Activated T-cell treated with anti-CD3 and anti-CD28 coated beads for 24 hours (primary cell): ENCODE results near the gene SERPINB8.

Source experiments
- DNase-seq: peaks from one replicate; pipeline ENCODE4 v3.0.0-alpha.2; 2020; ENCODE audit warnings: low read depth

Gene SERPINB8

DNA sequence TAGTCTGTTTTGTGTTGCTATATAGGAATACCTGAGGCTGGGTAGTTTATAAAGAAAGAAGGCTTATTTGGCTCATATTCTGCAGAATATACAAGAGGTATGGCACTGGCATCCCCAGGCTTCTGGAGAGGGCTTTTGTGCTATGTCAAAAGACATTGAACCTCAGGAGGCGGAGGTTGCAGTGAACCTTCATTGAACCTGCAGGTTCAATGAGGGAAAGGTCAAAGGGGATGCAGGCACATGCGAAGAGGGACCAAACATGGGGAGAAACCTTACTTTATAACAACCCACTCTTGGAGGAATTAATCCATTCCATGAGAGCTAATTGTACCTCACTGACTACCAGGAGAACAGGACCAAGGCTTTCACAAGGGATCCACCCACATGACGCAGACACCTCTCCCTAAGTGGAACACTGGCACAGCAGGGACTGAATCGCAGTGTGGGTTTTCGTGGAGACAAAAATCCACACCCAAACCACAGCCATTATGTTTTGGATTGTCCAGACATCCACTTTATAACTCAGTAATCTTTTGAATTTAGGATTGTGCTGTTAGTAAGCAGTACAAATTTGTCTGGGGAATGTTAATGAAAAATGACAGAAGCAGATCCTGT lies 4.1 kb upstream of the SERPINB8 start:
- no peak for DNase-seq

DNA sequence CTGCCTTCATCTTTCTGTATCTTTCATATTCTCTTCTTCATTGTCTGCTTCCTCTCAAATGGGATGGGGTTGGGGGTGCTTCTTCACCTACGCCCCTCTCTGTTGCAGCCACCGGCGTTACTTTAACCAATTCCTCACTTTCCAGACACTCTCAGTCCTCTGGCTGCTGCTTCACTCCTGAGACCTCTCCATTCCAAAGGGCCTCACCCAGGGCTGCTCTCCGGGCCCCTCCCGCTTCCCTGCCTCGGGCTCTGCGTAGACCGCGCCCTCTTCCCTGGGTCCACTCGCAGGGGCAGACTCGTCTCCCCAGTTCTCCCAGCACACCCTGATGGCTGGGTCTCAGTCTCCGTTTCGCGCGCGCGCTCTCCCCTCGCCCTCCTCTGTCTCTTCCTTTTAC lies 926 bp downstream of the SERPINB8 start:
- DNase-seq: no peak

DNA sequence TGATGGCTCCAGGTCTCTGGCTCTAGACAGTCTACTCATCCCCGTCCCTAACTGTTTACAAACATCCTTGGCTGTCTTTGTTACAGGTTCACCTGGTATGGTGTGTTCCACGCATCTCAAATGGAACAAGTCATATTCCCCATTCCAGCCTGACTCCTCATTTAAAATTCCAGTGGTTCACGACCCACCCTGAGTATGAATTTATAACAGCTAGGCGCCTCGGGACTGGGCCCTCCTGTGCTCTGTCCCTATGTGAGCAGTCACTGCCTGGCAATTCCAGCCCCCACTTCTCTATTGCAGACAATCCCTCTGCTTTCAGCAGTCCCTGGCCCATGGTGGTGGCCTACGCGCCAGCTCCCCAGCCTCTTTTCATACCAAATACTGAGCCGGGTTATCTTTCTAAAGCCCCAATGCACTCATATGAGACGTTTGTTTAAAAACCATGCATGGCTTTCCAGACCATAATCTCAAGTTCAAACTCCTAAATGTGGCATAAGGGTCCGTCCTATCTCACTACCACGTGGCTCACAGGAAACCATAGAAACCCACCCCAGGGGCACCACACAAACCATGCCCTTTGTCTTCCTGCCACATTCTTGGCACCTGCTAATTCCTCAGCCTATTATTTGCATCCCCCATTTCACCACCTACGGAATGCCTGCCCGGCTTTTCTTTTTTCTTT lies 1.6 kb downstream of the SERPINB8 start:
- DNase-seq: no peak

DNA sequence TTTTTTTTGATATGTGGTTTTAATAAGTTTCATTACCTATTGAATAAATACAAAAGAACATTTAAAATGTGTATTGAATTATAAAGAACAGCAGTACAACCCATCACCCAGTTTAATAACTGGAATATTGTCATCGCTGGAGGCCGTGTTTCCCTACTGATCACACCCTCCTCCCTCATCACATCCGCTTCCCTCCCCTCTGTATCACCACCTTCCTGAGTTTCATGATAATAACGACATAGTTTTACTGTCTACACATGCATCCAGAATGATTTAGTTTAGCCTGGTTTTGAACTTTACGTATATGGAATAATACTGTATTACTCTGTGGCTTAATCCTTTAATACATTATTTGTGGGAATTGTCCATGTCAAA lies 2.1 kb downstream of the SERPINB8 start:
- no peak for DNase-seq

DNA sequence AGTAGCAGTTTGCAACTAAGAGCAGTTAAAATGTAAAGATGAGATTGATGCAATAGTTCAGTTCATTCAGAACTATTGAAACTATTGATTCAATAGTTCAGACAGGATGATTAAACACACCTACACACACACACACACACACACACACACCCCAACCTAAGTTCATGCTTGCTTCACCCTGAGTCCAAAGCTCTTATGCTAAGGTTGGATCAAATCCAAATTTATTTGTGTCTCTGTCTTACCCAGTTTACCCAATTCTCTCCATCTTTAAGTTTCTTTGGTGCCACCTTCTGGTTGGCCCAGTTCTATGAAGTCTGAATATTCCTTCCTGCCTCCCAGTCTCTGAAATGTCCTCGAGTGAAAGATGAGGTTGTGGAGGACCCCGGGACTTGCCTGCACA lies 5.1 kb downstream of the SERPINB8 start:
- DNase-seq: no peak

DNA sequence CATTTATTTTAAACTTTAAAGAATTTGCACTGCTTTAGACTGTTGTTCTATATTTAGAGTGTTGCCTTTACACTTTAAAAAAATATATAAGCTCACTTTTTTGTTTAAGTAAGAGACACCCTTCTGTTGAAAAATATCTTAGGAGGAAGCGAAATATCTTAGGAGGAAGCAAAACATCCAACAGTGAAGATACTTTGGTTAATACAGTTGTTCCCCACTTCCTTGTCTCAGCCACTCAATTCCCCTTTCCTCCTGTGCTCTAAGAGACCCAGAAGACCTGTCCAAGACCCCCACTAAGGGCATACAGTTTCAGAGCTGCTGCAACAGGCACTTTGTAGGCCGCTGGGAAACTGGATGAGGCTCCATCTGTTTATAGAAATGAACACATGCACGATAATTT lies 5.7 kb downstream of the SERPINB8 start:
- no peak for DNase-seq

DNA sequence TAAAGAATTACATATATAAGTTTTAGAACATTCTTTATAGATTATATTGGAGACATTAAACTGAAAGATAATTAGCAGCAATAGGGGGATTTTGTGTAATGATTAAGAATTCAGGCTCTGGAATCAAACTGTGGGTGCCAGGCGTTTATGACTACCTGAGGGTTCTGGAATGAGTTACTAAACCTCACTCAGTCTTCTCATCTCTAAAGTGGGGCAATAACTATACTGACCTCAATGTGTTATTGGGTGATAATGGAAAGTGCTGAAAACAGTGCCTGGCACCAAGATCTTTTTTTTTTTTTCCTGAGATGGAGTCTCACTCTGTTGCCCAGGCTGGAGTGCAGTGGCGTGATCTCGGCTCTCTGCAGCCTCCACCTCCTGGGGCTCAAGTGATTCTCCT lies 7.2 kb downstream of the SERPINB8 start:
- no peak for DNase-seq

DNA sequence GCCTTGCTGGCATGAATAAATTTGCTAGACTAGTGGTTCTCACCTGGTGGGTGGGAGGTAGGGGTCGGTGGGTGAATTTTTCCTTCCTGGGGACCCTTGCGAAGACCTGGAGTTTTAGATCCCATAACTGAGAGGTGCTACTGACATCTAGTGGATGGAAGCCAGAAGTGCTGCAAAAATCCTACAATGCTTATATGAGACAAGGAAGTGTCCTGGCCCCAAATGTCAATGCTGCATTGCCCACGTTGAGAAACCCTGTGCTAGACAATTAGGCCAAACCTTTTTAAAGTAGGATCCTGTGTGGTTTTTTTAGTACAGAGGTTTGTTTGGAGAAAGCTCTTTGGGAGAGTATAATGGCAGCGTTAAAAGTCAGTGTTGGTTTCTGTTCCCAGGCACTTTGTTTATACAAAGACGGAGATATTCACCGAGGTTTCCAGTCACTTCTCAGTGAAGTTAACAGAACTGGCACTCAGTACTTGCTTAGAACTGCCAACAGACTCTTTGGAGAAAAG lies 9.6 kb downstream of the SERPINB8 start:
- no peak for DNase-seq

DNA sequence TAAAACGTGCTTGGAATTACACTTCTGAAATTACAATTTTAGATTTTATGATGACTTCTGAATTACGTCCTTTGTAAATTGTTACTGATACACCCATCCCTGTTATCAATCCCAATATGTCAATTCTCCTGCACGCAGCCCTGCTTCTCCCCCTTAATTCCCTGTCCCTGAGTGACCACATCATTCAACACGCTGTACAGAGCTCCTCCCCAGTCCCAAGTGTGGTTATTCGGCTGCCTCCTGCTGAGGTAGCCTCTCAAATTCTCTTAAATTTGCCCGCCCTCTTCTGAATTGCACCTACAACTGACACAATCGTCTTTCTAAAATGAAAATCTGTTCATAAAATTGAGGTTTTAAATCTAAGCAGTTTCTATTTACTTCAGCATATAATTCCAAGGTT lies 10.1 kb downstream of the SERPINB8 start:
- DNase-seq: no peak

DNA sequence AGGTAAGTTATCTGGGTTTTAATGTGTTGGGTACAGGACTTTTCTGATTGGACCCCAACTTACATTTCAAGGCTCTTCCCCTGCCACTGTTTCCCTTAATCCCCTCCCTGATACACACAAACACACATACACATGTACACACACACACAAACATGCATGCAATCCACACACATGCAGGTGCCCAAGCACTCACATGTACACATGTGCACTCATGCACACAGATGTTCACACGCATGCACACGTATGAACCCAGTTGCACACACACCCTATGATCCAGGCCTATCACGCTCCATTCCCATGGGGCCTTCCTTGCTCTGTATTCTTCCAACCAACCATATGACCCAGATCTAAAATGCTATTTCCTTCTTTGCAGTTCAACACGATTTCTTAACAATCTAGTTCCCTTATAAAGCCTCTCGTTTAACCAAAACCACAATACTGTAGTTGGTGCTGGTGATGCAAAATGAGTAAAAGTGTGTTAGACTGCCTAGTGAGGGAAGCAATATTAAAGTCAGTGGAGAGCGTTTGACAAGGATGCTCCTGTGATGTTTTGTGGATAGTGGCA lies 11.1 kb downstream of the SERPINB8 start:
- DNase-seq: no peak

DNA sequence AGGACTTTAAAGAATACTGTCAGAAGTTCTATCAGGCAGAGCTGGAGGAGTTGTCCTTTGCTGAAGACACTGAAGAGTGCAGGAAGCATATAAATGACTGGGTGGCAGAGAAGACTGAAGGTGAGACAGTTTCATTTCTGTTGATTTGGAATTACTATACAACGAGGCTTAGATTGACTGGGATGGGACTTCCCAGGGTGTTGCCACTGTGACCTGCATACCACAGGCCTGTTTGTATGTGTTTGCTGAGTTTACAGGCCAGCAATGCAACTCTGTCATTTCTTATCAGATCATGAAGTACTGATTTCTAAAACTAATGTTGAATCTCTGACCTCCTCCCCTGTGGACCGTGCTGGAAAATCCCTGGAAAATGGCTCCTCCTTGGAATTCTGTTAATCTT lies 11.8 kb downstream of the SERPINB8 start:
- no peak for DNase-seq

DNA sequence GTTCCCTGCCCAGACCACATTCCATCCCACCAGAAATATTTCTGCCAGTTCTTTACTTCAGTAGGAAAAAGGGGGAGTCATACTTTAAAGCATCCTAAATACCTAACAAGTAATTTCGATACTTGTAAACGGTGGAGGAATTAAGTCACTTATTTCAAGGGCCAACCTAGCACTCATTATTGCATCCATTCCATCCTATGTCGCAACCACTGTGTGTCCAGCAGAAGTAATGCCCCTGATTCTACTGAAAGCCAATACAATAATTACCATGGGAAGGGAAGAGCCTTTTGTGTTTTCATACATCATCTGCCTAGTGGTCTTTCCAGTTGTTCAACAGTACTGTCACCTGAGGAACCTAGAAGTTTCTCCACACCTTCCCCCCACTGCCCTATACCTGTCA lies 12.5 kb downstream of the SERPINB8 start:
- no peak for DNase-seq

DNA sequence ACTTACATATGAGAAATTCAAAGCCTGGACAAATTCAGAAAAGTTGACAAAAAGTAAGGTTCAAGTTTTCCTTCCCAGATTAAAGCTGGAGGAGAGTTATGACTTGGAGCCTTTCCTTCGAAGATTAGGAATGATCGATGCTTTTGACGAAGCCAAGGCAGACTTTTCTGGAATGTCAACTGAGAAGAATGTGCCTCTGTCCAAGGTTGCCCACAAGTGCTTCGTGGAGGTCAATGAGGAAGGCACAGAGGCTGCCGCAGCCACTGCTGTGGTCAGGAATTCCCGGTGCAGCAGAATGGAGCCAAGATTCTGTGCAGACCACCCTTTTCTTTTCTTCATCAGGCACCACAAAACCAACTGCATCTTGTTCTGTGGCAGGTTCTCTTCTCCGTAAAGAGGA lies 17.0 kb downstream of the SERPINB8 start:
- DNase-seq: no peak

DNA sequence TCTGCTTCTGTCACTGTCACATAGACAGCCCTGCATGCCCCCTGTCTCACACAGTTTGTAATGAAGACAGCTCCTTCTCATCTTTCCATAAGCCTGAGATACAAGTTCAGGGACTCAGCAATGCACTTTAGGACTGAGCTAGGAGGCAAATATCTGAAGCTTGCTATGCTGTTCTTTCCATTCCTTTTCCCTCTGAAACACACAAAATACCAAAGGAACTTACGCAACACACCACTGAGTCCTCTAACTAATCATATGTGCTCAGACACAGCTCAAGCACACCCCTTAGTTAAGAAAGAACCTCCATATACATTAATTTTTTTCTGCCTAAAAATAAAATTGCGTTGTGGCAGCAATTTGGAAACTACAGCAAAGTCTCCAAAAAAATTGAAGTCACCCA lies 17.9 kb downstream of the SERPINB8 start:
- DNase-seq: no peak

DNA sequence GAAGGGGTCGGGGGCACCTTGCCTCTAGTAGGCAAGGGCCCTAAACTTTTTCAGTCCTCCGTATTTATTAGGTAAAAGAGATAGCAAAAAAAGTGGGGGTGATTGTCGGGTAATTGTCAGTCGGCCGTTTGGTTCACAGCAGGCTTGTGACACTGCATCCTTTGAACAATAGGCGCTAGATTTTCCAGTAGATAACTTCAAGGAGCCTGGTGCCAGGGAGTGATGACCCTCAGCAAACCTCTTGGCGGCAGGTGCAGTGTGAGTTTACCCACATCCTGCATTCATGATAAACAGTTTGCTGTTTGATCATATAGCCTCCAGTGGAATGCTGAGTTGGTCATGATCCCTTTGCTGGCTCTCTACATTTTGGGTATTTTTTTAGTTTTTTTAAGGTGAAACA lies 22.9 kb downstream of the SERPINB8 start:
- no peak for DNase-seq

DNA sequence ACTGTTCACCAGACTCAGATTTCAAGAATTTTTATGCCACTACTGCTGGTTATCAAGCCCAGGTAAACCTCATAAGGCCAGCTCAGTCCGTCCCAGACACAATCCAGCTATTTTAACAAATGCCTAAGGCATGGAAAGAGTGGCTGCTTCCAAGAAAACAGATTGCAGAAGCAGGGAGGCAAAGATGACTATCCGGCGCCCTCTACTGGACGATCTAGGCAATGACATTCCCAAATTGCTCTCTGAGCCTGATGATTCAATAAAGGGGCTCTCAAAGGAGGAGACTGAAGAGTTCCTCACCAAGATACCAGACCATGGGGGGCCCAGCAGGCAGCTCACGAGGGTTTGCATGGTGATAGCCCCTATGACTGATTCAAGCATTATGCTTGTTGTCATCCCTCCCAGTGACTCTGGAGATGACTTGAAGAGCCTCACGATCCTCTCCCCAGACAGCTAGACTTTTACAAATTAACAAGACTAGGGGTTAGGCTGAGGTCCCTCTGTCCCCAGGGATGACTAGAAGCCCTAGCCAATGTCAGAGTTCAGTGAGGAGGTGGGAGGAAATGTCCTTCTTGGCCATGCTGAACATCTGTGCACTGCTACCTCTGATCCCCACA lies 25.0 kb downstream of the SERPINB8 start:
- no peak for DNase-seq

DNA sequence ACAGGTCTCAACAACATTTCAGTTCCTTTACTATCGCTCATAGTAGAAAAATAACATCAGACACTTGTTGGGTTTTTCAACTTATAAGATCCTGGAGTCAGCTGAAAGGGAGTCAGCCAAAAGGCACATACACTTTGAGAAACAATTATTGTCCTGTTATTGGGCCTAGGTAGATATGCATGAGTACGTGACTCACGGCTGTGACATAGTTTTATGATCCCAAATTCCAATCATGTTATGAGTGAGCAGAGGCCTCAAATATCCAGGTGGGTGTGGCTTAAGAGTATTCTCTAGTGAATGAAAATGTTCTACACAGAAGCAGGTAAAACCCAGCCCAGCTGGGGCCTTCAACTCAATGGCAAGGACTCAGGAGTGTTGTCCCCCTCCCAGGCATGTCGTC lies 27.2 kb downstream of the SERPINB8 start:
- DNase-seq: no peak

DNA sequence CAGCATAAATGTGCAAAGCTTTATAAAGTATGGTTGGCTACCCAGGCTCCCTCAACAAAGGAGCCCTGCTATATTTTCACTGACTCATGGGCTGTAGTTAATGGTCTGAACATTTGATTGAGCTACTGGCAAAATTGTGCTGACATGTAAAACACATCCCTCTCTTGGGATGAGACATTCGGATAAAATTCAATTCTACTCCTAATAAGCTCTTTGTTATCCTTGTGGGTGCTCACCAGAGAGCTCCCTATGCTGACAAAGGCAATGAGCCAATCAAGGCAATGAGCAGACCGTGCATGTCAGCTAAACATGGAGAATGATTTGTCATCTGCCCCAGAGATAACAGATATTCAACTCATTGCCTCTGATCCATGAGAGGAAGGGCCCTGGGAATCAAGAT lies 27.7 kb downstream of the SERPINB8 start:
- no peak for DNase-seq

DNA sequence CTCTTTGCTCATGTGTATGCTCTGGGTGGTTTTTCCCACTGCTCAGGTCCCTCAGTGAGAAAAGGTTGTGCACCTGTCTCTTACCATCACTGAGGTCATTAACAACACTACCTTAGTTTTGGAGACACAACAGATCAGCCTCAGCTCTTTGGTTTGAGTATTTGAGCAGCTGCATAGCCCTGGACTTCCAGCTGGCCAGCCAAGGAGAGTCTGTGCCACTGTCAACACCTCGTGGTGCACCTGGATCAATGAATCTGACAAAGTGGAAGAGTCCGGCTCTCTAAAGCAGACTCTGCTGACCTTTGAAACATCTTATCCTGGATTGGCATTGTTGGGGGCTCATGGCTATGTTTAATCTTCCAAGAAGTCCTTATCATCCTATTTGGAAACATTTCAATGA lies 30.0 kb downstream of the SERPINB8 start:
- no peak for DNase-seq

DNA sequence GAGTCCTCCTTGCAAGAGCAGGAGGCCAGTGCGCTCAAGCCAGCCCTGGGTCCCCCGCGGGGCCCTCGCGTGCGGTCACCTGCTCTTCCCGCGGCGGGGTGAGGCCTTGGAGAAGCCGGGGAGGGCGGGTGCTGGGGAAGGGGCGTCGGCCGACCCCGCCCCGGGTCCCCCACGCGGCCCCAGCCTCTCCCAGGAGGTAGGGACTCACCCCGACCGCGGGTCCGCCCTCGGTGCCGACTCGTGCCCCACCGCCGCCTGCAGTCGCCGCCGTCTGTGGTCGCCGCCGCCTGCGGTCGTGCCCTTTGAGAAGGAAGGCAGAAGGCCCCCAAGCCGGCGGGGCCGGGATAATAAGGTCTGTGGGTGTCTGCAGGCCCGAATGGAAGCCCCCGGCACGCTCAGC lies 32.7 kb downstream of the SERPINB8 start:
- DNase-seq: no peak

DNA sequence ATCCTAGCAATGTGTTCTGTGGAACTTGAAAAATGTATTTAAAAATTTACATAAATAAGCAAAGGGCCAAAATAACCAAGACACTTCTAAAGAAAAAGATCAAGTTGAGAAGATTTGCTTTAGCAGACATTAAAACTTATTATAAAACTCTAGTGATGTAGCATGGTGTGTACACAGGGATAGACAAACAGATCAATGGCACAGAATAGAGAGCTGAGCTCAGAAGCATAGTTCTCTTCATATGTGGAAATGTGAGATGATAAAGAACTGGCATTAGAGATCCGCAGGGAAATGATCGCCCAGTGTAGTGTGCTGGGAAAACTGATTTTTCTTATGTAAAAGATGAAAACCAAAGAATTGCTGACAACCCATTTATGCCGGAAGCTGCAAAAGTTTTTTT lies 39.4 kb downstream of the SERPINB8 start:
- no peak for DNase-seq

DNA sequence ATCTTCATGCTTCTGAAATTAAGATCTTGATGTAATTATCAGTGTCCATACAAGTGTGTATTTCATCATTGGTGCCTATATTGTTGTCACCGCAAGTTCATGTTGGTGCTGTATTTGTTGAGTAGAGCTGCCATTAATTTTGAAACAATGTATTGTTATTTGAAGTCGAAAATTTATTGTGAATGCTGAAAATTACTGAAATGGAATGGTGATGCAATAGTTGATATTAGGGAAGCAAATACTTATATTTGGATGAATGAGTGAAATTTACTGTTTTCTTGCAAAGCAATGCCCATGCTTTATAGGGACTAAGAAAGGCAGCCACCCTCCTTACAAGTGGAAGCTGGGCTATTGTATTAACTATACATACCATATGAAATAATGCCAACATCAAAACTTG lies 41.6 kb downstream of the SERPINB8 start:
- DNase-seq: no peak

DNA sequence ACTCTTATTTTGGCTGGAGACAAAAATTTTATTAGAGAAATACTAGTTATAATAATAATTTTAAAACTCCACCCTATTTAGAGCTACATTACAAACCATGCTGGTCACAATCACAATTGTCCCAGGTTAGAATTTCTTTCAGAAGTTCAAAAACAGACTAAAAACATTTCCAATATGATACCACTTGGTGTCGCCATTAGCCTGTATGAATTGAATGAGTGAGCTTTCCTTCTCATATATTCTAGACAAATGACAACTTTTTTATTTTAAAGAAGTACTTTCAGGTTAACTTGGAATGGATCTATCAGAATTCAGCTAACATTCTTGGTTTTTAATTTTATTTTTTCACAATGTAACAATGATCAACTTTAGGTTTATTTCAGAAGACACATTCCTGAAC lies 48.0 kb downstream of the SERPINB8 start:
- DNase-seq: no peak
